CMK (cell line): ENCODE data around the gene SMU1.
"Not testable (repeated sequence)": the region's sequence is repeated elsewhere in the genome, so short reads cannot be mapped to it uniquely, and the experiment has no call there.

ENCODE experiments used
- DNase-seq: peaks from one replicate; pipeline ENCODE4 v3.0.0-alpha.2; 2010; ENCODE audit warnings: low read depth

Gene SMU1

DNA sequence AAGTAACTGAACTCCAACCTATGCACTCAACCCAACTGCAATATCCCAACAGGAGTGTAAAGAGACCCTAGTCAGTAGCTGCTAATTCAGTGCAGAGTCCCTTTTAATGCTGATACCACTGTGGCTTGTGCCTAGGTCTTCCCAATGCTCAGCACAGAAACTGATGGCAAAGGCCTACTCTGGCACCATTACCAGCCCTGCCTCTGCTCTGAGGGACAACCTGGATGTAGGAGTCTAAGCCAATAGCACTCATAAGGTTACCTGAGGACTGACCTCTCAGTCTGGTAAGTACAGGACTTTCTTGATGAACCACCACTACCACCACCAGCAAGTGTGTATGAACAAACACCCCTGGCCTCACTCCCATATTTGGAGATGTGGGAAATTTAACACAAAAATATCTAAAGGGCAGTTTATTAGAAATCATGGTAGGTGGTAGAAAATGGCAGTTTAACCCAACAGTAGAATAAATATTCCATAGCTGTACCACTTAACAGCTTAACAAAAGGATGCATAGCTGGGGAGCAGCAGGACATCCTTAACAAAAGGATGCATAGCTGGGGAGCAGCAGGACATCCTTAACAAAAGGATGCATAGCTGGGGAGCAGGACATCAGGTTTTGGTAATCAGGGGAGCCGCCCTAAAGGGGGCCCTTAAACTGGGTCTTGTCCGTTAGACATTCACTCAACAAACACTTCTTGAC lies 62.4 kb downstream of the SMU1 start:
- DNase-seq, result no peak

DNA sequence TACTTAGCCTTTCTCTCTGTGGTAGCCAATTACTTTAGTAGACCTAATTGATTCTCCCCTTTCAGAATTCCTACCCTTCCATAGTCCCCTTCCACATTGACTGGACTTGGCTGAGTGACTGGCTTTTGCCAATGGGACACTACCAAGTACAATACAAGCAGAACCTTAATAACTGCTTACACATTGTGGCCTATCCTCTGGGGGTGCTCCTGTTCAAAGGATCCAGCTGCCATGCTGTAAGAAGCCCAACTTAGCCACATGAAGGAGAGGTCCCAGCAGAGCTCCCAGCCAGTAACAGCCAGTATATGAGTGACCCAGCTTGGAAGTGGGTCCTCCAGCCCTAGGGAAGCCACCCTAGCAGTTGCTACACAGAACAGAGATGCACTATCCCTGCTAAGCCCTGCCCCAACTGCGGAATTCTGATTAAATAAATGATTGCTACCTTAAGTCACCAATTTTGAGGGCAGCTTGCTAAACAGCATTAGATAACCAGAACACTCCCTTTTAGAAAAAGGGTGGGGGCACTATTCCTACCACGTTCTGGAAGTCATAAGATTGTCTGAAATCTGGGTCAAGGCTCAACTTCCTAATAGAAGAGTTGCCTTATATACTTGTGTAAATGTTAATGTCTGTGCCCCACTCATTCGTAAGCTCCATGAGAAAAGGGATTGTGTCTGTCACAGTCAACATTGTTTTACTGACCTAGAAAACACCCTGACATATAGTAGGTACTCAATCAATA lies 64.0 kb downstream of the SMU1 start:
- DNase-seq, result no peak

DNA sequence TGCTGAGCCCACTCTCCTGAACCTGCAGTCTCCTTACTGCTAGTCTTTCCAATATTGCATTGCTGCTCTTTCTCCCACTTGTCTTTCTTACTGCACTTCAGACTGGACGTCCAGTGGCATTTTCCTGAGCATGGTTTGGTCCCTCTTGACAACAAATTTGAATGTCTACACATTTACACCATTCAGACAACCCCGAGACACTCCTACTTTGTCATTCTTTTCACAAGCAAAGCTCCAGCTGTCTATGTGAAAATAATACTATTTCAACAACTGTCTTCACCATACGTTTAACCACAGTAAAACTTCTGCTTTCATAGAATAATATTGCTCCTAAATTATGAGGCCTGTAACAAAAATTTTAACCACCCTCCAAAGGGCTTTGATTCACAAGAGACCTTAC lies 64.6 kb downstream of the SMU1 start:
- DNase-seq, result no peak

DNA sequence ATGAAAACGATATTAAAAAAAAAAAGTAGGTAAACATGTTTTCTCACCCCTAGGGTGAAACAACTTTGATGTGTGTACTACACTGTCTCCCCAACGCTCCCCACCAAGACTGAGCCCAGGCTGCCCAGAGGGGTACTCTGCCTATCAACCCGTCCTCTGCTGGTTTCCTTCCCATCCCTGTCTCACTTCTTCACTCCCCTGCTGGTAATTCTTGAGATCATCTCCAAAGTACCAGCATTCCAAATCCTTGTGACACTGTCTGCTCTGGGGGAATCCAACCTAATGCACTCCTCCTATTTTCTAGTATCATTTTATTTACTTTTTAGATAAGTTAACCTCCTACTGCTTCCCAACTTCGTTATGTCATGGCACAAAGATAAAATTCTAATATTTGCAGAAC lies 68.7 kb downstream of the SMU1 start:
- no peak for DNase-seq

GRCh38 chr9:33005335-33005734 lies 71.1 kb downstream of the SMU1 start:
- DNase-seq, result not testable (repeated sequence)

DNA sequence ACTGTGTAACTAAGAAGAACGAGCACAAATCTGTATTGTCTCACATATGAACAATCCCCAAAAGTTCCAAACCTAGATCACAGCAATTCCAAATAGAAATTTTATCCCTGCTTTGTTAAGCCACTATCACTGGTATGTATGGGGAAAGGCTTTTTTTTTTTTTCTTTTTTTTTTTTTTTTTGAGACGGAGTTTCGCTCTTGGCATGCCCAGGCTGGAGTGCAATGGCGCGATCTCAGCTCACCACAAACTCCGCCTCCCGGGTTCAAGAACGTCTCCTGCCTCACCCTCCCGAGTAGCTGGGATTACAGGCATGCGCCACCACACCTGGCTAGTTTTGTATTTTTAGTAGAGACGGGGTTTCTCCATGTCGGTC lies 75.8 kb downstream of the SMU1 start:
- not testable (repeated sequence) for DNase-seq

DNA sequence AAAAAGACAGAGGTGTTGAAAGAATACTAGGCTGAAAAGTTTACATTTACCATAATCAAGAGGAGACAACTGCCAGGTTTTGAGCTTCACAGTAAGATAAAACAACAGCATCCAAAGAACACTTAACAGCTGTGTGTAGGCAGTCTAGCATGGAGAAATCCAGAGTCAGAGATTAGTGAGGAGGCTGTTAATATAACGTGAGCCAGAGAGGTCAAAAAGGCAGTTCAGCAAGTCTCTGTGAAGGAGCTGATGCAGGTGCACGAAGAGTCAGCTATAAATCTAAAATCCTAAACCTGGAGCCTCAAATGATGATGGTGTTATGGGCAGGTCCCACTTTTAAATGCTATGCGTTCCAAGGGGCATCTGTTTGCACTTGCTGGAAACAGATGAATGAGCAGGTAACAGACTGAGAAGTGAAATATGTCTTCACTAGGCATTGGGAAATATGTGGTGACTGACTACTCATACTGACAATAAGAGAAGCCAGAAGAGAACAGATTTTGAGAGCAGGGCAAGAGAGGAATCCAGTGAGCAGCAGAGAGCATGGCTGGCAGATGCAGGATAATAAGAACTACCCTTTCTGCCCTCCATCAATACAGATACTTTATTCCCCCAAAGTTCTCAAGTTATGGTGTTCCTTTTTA lies 83.8 kb downstream of the SMU1 start:
- no peak for DNase-seq

- DNase-seq, result no peak
These were observed 84.4 kb downstream of the SMU1 start for GRCh38 chr9:32991897-32992594.
